H9 (cell line): ENCODE data around the gene SGCD. TPM values are rescaled to one million over a fixed set of nuclear protein-coding genes. Genes with fewer than 3 reads are reported as not detected.

Source experiments
- DNase-seq: peaks from one replicate; pipeline ENCODE4 v3.0.0-alpha.2; 2017
- H2AFZ ChIP-seq: one replicate; pipeline ENCODE4 v1.6.1; 2013; ENCODE audit warnings: mild to moderate bottlenecking, low read length, control low read depth, moderate library complexity
- H2AK5ac ChIP-seq: 2 replicates; pipeline ENCODE4 v1.6.1; 2013; ENCODE audit warnings: low read length, control low read depth, mixed read lengths; ENCODE audit not compliant: insufficient read length
- H2BK120ac ChIP-seq: one replicate; pipeline ENCODE4 v1.6.1; 2013; ENCODE audit warnings: low read depth, mild to moderate bottlenecking, low read length, control low read depth, inconsistent platforms; ENCODE audit not compliant: poor library complexity, severe bottlenecking
- H2BK12ac ChIP-seq: 2 replicates; pipeline ENCODE4 v1.6.1; 2013; ENCODE audit warnings: low read length, control low read depth, mixed read lengths, low read depth; ENCODE audit not compliant: insufficient read length
- H2BK15ac ChIP-seq: 2 replicates; pipeline ENCODE4 v1.6.1; 2013; ENCODE audit warnings: low read depth, low read length, control low read depth
- H2BK20ac ChIP-seq: one replicate; pipeline ENCODE4 v1.6.1; 2013; ENCODE audit warnings: low read depth, mild to moderate bottlenecking, low read length, control low read depth, inconsistent platforms; ENCODE audit not compliant: poor library complexity, severe bottlenecking
- H2BK5ac ChIP-seq: 2 replicates; pipeline ENCODE4 v1.6.1; 2013; ENCODE audit warnings: low read length, control low read depth, mixed read lengths; ENCODE audit not compliant: insufficient read length
- H3K14ac ChIP-seq: 2 replicates; pipeline ENCODE4 v1.6.1; 2013; ENCODE audit warnings: low read length, control low read depth; ENCODE audit not compliant: insufficient read depth
- H3K18ac ChIP-seq: 2 replicates; pipeline ENCODE4 v1.6.1; 2013; ENCODE audit warnings: low read depth, mild to moderate bottlenecking, mixed read lengths, low read length, control low read depth; ENCODE audit not compliant: insufficient read length
- H3K23ac ChIP-seq: 2 replicates; pipeline ENCODE4 v1.6.1; 2013; ENCODE audit warnings: low read length, control low read depth, mixed read lengths, low read depth; ENCODE audit not compliant: insufficient read length
- H3K23me2 ChIP-seq: 2 replicates; pipeline ENCODE4 v1.6.1; 2013; ENCODE audit warnings: low read depth, mild to moderate bottlenecking, mixed read lengths, low read length, control low read depth; ENCODE audit not compliant: insufficient read length, poor library complexity, severe bottlenecking
- H3K27ac ChIP-seq: 2 replicates; pipeline ENCODE4 v1.5.1; 2013; ENCODE audit warnings: low read length, control low read depth, mixed read lengths, low read depth; ENCODE audit not compliant: insufficient read length
- H3K27me3 ChIP-seq: 2 replicates; pipeline ENCODE4 v1.6.1; 2013; ENCODE audit warnings: low read length, control low read depth, inconsistent platforms; ENCODE audit not compliant: insufficient read depth
- H3K4ac ChIP-seq: 2 replicates; pipeline ENCODE4 v1.6.1; 2013; ENCODE audit warnings: low read depth, mild to moderate bottlenecking, control low read depth, inconsistent platforms, low read length, moderate library complexity
- H3K4me1 ChIP-seq: 2 replicates; pipeline ENCODE4 v1.6.1; 2013; ENCODE audit warnings: low read length, control low read depth, inconsistent platforms; ENCODE audit not compliant: insufficient read depth
- H3K4me2 ChIP-seq: 2 replicates; pipeline ENCODE4 v1.6.1; 2013; ENCODE audit warnings: low read length, control low read depth, mixed read lengths; ENCODE audit not compliant: insufficient read length, insufficient read depth
- H3K56ac ChIP-seq: 2 replicates; pipeline ENCODE4 v1.6.1; 2013; ENCODE audit warnings: low read depth, mild to moderate bottlenecking, mixed read lengths, low read length, control low read depth; ENCODE audit not compliant: insufficient read length
- H3K79me1 ChIP-seq: 2 replicates; pipeline ENCODE4 v1.6.1; 2013; ENCODE audit warnings: low read depth, mild to moderate bottlenecking, moderate library complexity, low read length, control low read depth, inconsistent platforms; ENCODE audit not compliant: insufficient read depth, poor library complexity, severe bottlenecking
- H3K79me2 ChIP-seq: 2 replicates; pipeline ENCODE4 v1.6.1; 2013; ENCODE audit warnings: low read length, control low read depth, inconsistent platforms; ENCODE audit not compliant: insufficient read depth
- H3K9ac ChIP-seq: 2 replicates; pipeline ENCODE4 v1.6.1; 2013; ENCODE audit warnings: low read length, control low read depth, mixed read lengths; ENCODE audit not compliant: insufficient read length; ENCODE audit errors: extremely low read depth
- H3K9me3 ChIP-seq: one replicate; pipeline ENCODE4 v1.6.1; 2013; ENCODE audit warnings: low read depth, low read length, inconsistent platforms; ENCODE audit not compliant: control insufficient read depth
- H3T11ph ChIP-seq: one replicate; pipeline ENCODE4 v1.6.1; 2013; ENCODE audit warnings: mild to moderate bottlenecking, low read length, control low read depth, inconsistent platforms
- H4K20me1 ChIP-seq: one replicate; pipeline ENCODE4 v1.6.1; 2013; ENCODE audit not compliant: control insufficient read depth, insufficient read length, insufficient read depth
- H4K5ac ChIP-seq: 2 replicates; pipeline ENCODE4 v1.6.1; 2013; ENCODE audit warnings: low read depth, mild to moderate bottlenecking, mixed read lengths, low read length, control low read depth; ENCODE audit not compliant: insufficient read length
- H4K8ac ChIP-seq: replicated peaks from 2 replicates; pipeline ENCODE4 v1.6.1; 2013; ENCODE audit warnings: low read length, control low read depth, mixed read lengths, low read depth; ENCODE audit not compliant: insufficient read length
- H4K91ac ChIP-seq: 2 replicates; pipeline ENCODE4 v1.6.1; 2013; ENCODE audit warnings: low read depth, mild to moderate bottlenecking, moderate library complexity, mixed read lengths, low read length, control low read depth; ENCODE audit not compliant: insufficient read length
- H3K27ac Mint-ChIP-seq, 3 experiments: 2 replicates in 2 of 3; 3 replicates in 1 of 3; pipeline ENCODE4 v1.8.0; 2020 to 2021; ENCODE audit warnings: mixed read lengths in 3 of 3, mild to moderate bottlenecking in 1 of 3, moderate library complexity in 1 of 3
- H3K27me3 Mint-ChIP-seq: 2 replicates; pipeline ENCODE4 v1.8.0; 2021; ENCODE audit warnings: low read depth, mild to moderate bottlenecking, moderate library complexity, mixed read lengths
- H3K36me3 Mint-ChIP-seq, 3 experiments: 2 replicates in 2 of 3; 3 replicates in 1 of 3; pipeline ENCODE4 v1.8.0; 2020 to 2021; ENCODE audit warnings: low read depth in 3 of 3, mixed read lengths in 3 of 3; ENCODE audit not compliant: insufficient read depth in 1 of 3
- H3K4me1 Mint-ChIP-seq, 2 experiments: 2 replicates each; pipeline ENCODE4 v1.8.0; 2020; ENCODE audit warnings: mixed read lengths in 2 of 2
- H3K4me3 Mint-ChIP-seq, 2 experiments: 2 replicates in 1 of 2; 3 replicates in 1 of 2; pipeline ENCODE4 v1.8.0; 2020 to 2021; ENCODE audit warnings: mild to moderate bottlenecking in 2 of 2, mixed read lengths in 2 of 2, moderate library complexity in 1 of 2
- H3K9me3 Mint-ChIP-seq, 2 experiments: 2 replicates in 1 of 2; 3 replicates in 1 of 2; pipeline ENCODE4 v1.8.0; 2020; ENCODE audit warnings: mild to moderate bottlenecking in 2 of 2, mixed read lengths in 2 of 2, moderate library complexity in 1 of 2
- CTCF ChIP-seq: fragments of 200-600 bp; sonication (generic); conservative IDR thresholded peaks from 3 replicates; pipeline ENCODE4 v1.8.0; 2021; ENCODE audit warnings: antibody characterized with exemption, mild to moderate bottlenecking
- total RNA-seq: library from RNA; stranded (reverse); gene quantifications from 2 replicates; pipeline ENCODE4 v1.2.1, GENCODE V29; 2021

SGCD gene
- total RNA-seq, 1 experiment from 2014 or later = 0.11 TPM

- Histone ChIP-seq H3K18ac (no peak overlapping the region), H3T11ph (no peak overlapping the region), H3K4ac (no peak overlapping the region), H3K23ac (no peak overlapping the region), H3K27me3 (no peaks in the 10 kb centered on the region), H2BK5ac (no peak overlapping the region), H4K20me1 (no peaks in the 10 kb centered on the region), H4K5ac (no peak overlapping the region), H3K14ac (no peak overlapping the region), H2BK20ac (no peak overlapping the region), H3K9me3 (no peaks in the 10 kb centered on the region), H3K79me2 (no peaks in the 10 kb centered on the region), H2BK12ac (no peak overlapping the region), H2BK15ac (no peak overlapping the region), H4K8ac (no peak overlapping the region), H3K79me1 (no peaks in the 10 kb centered on the region), H3K23me2 (no peaks in the 10 kb centered on the region), H2BK120ac (no peak overlapping the region), H3K56ac (no peak overlapping the region), H3K4me2 (no peak overlapping the region), H3K9ac (no peak overlapping the region), H2AK5ac (no peak overlapping the region), H2AFZ (no peak overlapping the region), H3K27ac (no peak overlapping the region), H4K91ac (no peak overlapping the region), H3K4me1 (no peaks in the 10 kb centered on the region)
- Mint-ChIP-seq H3K36me3 (no peaks in the 10 kb centered on the region; a peak in 1 of 7 replicates), H3K4me3 (no peak overlapping the region), H3K4me1 (peaks cover 4 to 10% of the 10 kb centered on the region in 2 experiments), H3K27me3 (no peaks in the 10 kb centered on the region), H3K27ac (no peak overlapping the region; a peak in 1 of 7 replicates), H3K9me3 (peaks cover 0 to 1% of the 10 kb centered on the region in 2 experiments; a peak in 2 of 5 replicates)
- DNase-seq = no peak
- TF ChIP-seq CTCF = no peak
These were observed 155.9 kb downstream of the SGCD start for GRCh38 chr5:156482818-156483217.
